HepG2 (cell line): ENCODE results near the gene CDC42EP1. TPM values are rescaled to one million over a fixed set of nuclear protein-coding genes. Genes with fewer than 3 reads are reported as not detected.

Experiments
- ATAC-seq: fragments of 200-7000 bp; cut with Tn5 transposase; 3 replicates; pipeline ENCODE4 v1.9.1; 2020; ENCODE audit warnings: mild to moderate bottlenecking, moderate library complexity
- BruUV-seq: library from RNA; stranded (reverse); fragments of 400-500 nt; replicated peaks from 2 replicates; lab custom pipeline; 2021; lab: Mats Ljungman, UMichigan
- CTCF ChIA-PET: fragments of 300-600 bp; formaldehyde crosslinking; extraction: SDS; loops from one replicate; lab custom pipeline; 2021; ENCODE audit warnings: low total read pairs, inconsistent platforms, low intra/inter-chr PET ratio; lab: Yijun Ruan, JAX
- POLR2A ChIA-PET: fragments of 350-600 bp; sonication (Branson Sonifier 250); formaldehyde crosslinking; loops from one replicate; lab custom pipeline; 2020; ENCODE audit warnings: antibody characterized with exemption, inconsistent platforms; lab: Yijun Ruan, JAX
- DNase-seq: peaks from one replicate; pipeline ENCODE4 v3.0.0-alpha.2; 2015; ENCODE audit warnings: low spot score
- FAIRE-seq: peaks from 3 replicates; lab custom pipeline; 2011; peaks lifted over from hg19 to GRCh38; lab: Jason Lieb, UNC
- H2AFZ ChIP-seq: one replicate; pipeline ENCODE4 v1.6.1; 2011; ENCODE audit warnings: low read length, inconsistent platforms
- H3K27ac ChIP-seq: fragments of 300-600 bp; 3 replicates; pipeline ENCODE4 v1.8.0; 2011; ENCODE audit warnings: mixed run types, mild to moderate bottlenecking, mixed read lengths, low read length, inconsistent platforms; ENCODE audit not compliant: insufficient read depth; ENCODE audit errors: extremely low read length
- H3K27me3 ChIP-seq, 2 experiments: fragments of 200-600 bp in 1 of 2; 2 replicates in 1 of 2; 3 replicates in 1 of 2; pipeline versions ENCODE4 v1.6.0 to v1.8.0; 2011; ENCODE audit warnings: low read length in 2 of 2, mild to moderate bottlenecking in 2 of 2, moderate library complexity in 2 of 2, inconsistent platforms in 1 of 2; ENCODE audit not compliant: insufficient read depth in 2 of 2, control insufficient read depth in 1 of 2
- H3K36me3 ChIP-seq, 2 experiments: fragments of 200-600 bp in 1 of 2; replicated peaks in 1 of 2; 2 replicates in 1 of 2; 3 replicates in 1 of 2; pipeline versions ENCODE4 v1.5.1 to v1.8.0; 2011; ENCODE audit warnings: low read length in 2 of 2, inconsistent platforms in 1 of 2; ENCODE audit not compliant: insufficient read depth in 2 of 2, control insufficient read depth in 1 of 2
- H3K4me1 ChIP-seq: 2 replicates; pipeline ENCODE4 v1.5.1; 2012; ENCODE audit warnings: low read length, inconsistent platforms; ENCODE audit not compliant: insufficient read depth
- H3K4me2 ChIP-seq: 2 replicates; pipeline ENCODE4 v1.6.0; 2011; ENCODE audit warnings: low read depth, low read length, inconsistent platforms
- H3K4me3 ChIP-seq, 3 experiments: fragments of 200-600 bp in 1 of 3; sonication (generic), shearing (Covaris generic) in 1 of 3; replicated peaks in 1 of 3; 2 replicates each; pipeline ENCODE4 v1.5.1; 2011 to 2016; ENCODE audit warnings: low read length in 3 of 3, inconsistent platforms in 2 of 3, low read depth in 2 of 3, mild to moderate bottlenecking in 2 of 3, control low read depth in 1 of 3, mixed read lengths in 1 of 3; ENCODE audit not compliant: insufficient read depth in 1 of 3
- H3K79me2 ChIP-seq: one replicate; pipeline ENCODE4 v1.6.1; 2011; ENCODE audit warnings: low read length, inconsistent platforms; ENCODE audit not compliant: insufficient read depth
- H3K9ac ChIP-seq: 2 replicates; pipeline ENCODE4 v1.6.0; 2011; ENCODE audit warnings: mild to moderate bottlenecking, low read depth, low read length, inconsistent platforms; ENCODE audit not compliant: insufficient read depth
- H3K9me3 ChIP-seq: 2 replicates; pipeline ENCODE4 v1.5.1; 2012; ENCODE audit warnings: mild to moderate bottlenecking, low read length
- H4K20me1 ChIP-seq: 2 replicates; pipeline ENCODE4 v1.6.0; 2011; ENCODE audit warnings: inconsistent platforms, mild to moderate bottlenecking, low read length, moderate library complexity; ENCODE audit not compliant: insufficient read depth
- AGO2 ChIP-seq: fragments of 200-400 bp; formaldehyde crosslinking; optimal IDR thresholded peaks from 2 replicates; pipeline ENCODE3; 2017; ENCODE audit warnings: mild to moderate bottlenecking, low read depth, low read length, moderate library complexity
- HOXA3 ChIP-seq: sonication (generic); formaldehyde crosslinking; IDR thresholded peaks from 2 replicates; pipeline ENCODE4 v1.5.0; 2020; ENCODE audit warnings: missing genetic modification reagents
- PRPF4 ChIP-seq: fragments of 200-400 bp; formaldehyde crosslinking; IDR thresholded peaks from 2 replicates; pipeline ENCODE4 v1.6.1; 2016; ENCODE audit warnings: low read length, low read depth; ENCODE audit not compliant: poor library complexity, severe bottlenecking
- ZBTB38 ChIP-seq: sonication (generic); formaldehyde crosslinking; IDR thresholded peaks from 2 replicates; pipeline ENCODE4 v1.5.1; 2020; ENCODE audit warnings: mild to moderate bottlenecking, missing genetic modification reagents
- ZNF501 ChIP-seq: sonication (generic); formaldehyde crosslinking; IDR thresholded peaks from 2 replicates; pipeline ENCODE4 v1.5.1; 2020; ENCODE audit warnings: mild to moderate bottlenecking, moderate library complexity, missing genetic modification reagents
- ZNF784 ChIP-seq: sonication (generic); formaldehyde crosslinking; IDR thresholded peaks from 2 replicates; pipeline ENCODE4 v1.5.1; 2020; ENCODE audit warnings: missing genetic modification reagents, mild to moderate bottlenecking, borderline replicate concordance
- ZSCAN25 ChIP-seq: sonication (generic); formaldehyde crosslinking; IDR thresholded peaks from 2 replicates; pipeline ENCODE4 v1.8.0; 2022; ENCODE audit warnings: mild to moderate bottlenecking, missing genetic modification reagents
- WGBS: methylation state at CpG from one replicate; pipeline ENCODE4 v1.1.6; 2017; ENCODE audit warnings: low lambda C conversion rate; 5-methylcytosine and 5-hydroxymethylcytosine counted together
- in situ Hi-C: cut with HindIII; loops from 2 replicates; pipeline ENCODE4 v1.10.0; 2017; ENCODE audit warnings: low pct_unique_long_range_greater_than_20kb; ENCODE audit not compliant: extremely low pct_ligation_motif_present
- intact Hi-C: fragments of 100-400 bp; cut with micrococcal nuclease; formaldehyde crosslinking; loops from one replicate; pipeline ENCODE4 v1.10.0; 2022; ENCODE audit not compliant: unreplicated experiment
- polyA plus RNA-seq, 8 experiments: library from polyadenylated mRNA; depleted of rRNA in 3 of 8; stranded (reverse) in 7 of 8; unstranded in 1 of 8; fragments of >200 nt; fragmentation: Illumina TruSeq in 4 of 8; extraction: Trizol in 4 of 8; gene quantifications; 2 replicates each; pipeline versions ENCODE4 v1.2.1 to v1.2.3, GENCODE V29; 2011 to 2016; ENCODE audit warnings: low read depth in 4 of 8, missing spikeins in 1 of 8, mixed read lengths in 1 of 8; ENCODE audit not compliant: insufficient read depth in 1 of 8
- total RNA-seq, 5 experiments: library from RNA; depleted of rRNA; stranded (reverse); fragments of >200 nt; fragmentation: Illumina TruSeq; extraction: Trizol; gene quantifications; 2 replicates each; pipeline ENCODE4 v1.2.3, GENCODE V29; 2016; ENCODE audit warnings: low read depth in 1 of 5
- TF ChIP-seq, protein P1 (sequence below): sonication (generic); formaldehyde crosslinking; IDR thresholded peaks from 2 replicates; pipeline ENCODE4 v1.4.0; 2020; ENCODE audit warnings: missing genetic modification reagents, mild to moderate bottlenecking, borderline replicate concordance
- TF ChIP-seq, protein P2 (sequence below): sonication (generic); formaldehyde crosslinking; IDR thresholded peaks from 2 replicates; pipeline ENCODE4 v1.5.1; 2020; ENCODE audit warnings: mild to moderate bottlenecking, missing genetic modification reagents, moderate library complexity
- TF ChIP-seq, protein P3 (sequence below): sonication (generic); formaldehyde crosslinking; IDR thresholded peaks from 2 replicates; pipeline ENCODE4 v1.5.0; 2020; ENCODE audit warnings: mild to moderate bottlenecking, missing genetic modification reagents, borderline replicate concordance

Gene CDC42EP1
- total and polyA plus RNA-seq, 2 of the 13 experiments (the other 11 are each of a cell fraction or from before 2014, with no cell fraction given): 17.1 to 29.5 TPM

DNA sequence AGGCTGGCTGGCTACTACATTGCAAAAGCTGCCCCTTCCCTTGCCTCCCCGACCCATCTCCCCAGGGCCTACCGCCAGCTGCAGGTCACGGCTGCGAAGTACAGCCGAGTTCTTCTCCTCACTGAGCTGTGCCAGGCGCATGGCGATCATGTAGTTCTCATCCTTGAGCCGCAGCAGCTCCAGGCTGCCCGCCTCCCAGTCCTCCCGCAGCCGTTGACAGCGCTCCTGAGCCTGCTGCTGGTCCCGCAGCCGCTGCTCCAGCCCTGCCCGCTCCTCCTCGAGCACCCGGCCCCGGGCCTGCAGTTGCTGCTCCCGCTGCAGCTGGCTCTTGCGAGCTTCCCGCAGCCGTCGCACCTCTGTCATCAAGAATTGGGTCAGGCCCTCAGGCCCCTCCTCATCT is 44.4 kb upstream of the CDC42EP1 start:
- peaks cover 88% of the 10 kb centered on the region for H3K4me1 ChIP-seq
- BruUV-seq: no TSS peak
- peak overlapping the region; percentile 67; the same call in 1 of the 2 replicates for H3K4me2 ChIP-seq
- H3K9ac ChIP-seq: no peak overlapping the region; the same call in 1 of the 2 replicates
- no peaks in the 10 kb centered on the region for H3K9me3 ChIP-seq
- DNase-seq (no peak), FAIRE-seq (no peak), ATAC-seq (no peak)
- WGBS: 90% methylated on average over 22 of the region's 23 CpGs
- in situ Hi-C loops: no loop called here
- H4K20me1 ChIP-seq: peaks cover 9% of the 10 kb centered on the region; the same call in 1 of the 2 replicates
- H3K27ac ChIP-seq: no peak overlapping the region
- H3K79me2 ChIP-seq: peaks cover 55% of the 10 kb centered on the region
- H3K36me3 ChIP-seq: peaks cover 6 to 29% of the 10 kb centered on the region in 2 experiments
- H3K4me3 ChIP-seq: peak overlapping the region in 2 of 3 experiments; percentile 22 to 25; a peak in 2 of 6 replicates
- H3K27me3 ChIP-seq: no peaks in the 10 kb centered on the region; a peak in 1 of 5 replicates
- POLR2A ChIA-PET: no interaction called here
- intact Hi-C loops: no loop called here
- CTCF ChIA-PET: no interaction called here
- H2AFZ ChIP-seq: no peak overlapping the region
- TF ChIP-seq ZNF784 (CRISPR knock-in tag): no peak
- TF ChIP-seq, protein P1, sequence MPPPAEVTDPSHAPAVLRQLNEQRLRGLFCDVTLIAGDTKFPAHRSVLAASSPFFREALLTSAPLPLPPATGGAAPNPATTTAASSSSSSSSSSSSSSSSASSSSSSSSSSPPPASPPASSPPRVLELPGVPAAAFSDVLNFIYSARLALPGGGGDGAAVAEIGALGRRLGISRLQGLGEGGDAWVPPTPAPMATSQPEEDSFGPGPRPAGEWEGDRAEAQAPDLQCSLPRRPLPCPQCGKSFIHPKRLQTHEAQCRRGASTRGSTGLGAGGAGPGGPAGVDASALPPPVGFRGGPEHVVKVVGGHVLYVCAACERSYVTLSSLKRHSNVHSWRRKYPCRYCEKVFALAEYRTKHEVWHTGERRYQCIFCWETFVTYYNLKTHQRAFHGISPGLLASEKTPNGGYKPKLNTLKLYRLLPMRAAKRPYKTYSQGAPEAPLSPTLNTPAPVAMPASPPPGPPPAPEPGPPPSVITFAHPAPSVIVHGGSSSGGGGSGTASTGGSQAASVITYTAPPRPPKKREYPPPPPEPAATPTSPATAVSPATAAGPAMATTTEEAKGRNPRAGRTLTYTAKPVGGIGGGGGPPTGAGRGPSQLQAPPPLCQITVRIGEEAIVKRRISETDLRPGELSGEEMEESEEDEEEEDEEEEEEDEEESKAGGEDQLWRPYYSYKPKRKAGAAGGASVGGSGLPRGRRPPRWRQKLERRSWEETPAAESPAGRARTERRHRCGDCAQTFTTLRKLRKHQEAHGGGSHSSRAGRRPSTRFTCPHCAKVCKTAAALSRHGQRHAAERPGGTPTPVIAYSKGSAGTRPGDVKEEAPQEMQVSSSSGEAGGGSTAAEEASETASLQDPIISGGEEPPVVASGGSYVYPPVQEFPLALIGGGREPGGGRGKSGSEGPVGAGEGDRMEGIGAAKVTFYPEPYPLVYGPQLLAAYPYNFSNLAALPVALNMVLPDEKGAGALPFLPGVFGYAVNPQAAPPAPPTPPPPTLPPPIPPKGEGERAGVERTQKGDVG (CRISPR knock-in tag): peak; percentile 75; the same call in 1 of the 2 replicates
- TF ChIP-seq, protein P2, sequence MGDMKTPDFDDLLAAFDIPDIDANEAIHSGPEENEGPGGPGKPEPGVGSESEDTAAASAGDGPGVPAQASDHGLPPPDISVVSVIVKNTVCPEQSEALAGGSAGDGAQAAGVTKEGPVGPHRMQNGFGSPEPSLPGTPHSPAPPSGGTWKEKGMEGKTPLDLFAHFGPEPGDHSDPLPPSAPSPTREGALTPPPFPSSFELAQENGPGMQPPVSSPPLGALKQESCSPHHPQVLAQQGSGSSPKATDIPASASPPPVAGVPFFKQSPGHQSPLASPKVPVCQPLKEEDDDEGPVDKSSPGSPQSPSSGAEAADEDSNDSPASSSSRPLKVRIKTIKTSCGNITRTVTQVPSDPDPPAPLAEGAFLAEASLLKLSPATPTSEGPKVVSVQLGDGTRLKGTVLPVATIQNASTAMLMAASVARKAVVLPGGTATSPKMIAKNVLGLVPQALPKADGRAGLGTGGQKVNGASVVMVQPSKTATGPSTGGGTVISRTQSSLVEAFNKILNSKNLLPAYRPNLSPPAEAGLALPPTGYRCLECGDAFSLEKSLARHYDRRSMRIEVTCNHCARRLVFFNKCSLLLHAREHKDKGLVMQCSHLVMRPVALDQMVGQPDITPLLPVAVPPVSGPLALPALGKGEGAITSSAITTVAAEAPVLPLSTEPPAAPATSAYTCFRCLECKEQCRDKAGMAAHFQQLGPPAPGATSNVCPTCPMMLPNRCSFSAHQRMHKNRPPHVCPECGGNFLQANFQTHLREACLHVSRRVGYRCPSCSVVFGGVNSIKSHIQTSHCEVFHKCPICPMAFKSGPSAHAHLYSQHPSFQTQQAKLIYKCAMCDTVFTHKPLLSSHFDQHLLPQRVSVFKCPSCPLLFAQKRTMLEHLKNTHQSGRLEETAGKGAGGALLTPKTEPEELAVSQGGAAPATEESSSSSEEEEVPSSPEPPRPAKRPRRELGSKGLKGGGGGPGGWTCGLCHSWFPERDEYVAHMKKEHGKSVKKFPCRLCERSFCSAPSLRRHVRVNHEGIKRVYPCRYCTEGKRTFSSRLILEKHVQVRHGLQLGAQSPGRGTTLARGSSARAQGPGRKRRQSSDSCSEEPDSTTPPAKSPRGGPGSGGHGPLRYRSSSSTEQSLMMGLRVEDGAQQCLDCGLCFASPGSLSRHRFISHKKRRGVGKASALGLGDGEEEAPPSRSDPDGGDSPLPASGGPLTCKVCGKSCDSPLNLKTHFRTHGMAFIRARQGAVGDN (CRISPR knock-in tag): peak; percentile 70
- TF ChIP-seq AGO2: peak; percentile 71
- TF ChIP-seq ZSCAN25 (CRISPR knock-in tag): 0 out of 2 replicates have a peak, but pooled peaks have one; percentile 19
- 0 out of 2 replicates have a peak, but pooled peaks have one; percentile 27 for TF ChIP-seq ZNF501 (CRISPR knock-in tag)
- peak; percentile 100 for TF ChIP-seq ZBTB38 (CRISPR knock-in tag)
- peak; percentile 60 for TF ChIP-seq PRPF4
- TF ChIP-seq, protein P3, sequence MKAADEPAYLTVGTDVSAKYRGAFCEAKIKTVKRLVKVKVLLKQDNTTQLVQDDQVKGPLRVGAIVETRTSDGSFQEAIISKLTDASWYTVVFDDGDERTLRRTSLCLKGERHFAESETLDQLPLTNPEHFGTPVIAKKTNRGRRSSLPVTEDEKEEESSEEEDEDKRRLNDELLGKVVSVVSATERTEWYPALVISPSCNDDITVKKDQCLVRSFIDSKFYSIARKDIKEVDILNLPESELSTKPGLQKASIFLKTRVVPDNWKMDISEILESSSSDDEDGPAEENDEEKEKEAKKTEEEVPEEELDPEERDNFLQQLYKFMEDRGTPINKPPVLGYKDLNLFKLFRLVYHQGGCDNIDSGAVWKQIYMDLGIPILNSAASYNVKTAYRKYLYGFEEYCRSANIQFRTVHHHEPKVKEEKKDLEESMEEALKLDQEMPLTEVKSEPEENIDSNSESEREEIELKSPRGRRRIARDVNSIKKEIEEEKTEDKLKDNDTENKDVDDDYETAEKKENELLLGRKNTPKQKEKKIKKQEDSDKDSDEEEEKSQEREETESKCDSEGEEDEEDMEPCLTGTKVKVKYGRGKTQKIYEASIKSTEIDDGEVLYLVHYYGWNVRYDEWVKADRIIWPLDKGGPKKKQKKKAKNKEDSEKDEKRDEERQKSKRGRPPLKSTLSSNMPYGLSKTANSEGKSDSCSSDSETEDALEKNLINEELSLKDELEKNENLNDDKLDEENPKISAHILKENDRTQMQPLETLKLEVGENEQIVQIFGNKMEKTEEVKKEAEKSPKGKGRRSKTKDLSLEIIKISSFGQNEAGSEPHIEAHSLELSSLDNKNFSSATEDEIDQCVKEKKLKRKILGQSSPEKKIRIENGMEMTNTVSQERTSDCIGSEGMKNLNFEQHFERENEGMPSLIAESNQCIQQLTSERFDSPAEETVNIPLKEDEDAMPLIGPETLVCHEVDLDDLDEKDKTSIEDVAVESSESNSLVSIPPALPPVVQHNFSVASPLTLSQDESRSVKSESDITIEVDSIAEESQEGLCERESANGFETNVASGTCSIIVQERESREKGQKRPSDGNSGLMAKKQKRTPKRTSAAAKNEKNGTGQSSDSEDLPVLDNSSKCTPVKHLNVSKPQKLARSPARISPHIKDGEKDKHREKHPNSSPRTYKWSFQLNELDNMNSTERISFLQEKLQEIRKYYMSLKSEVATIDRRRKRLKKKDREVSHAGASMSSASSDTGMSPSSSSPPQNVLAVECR (CRISPR knock-in tag): 0 out of 2 replicates have a peak, but pooled peaks have one; percentile 34
- TF ChIP-seq HOXA3: peak; percentile 14; the same call in 1 of the 2 replicates
